Adrenal gland (tissue), 5 donors: ENCODE results near the gene ENGASE.

Source experiments
- CTCF ChIP-seq, 6 experiments: fragments of 450-650 bp in 4 of 6; fragments of 200-600 bp in 2 of 6; sonication (generic) in 1 of 6; IDR thresholded peaks; 1 replicate in 5 of 6; 2 replicates in 1 of 6; pipeline versions ENCODE4 v1.5.1 to v1.8.0; 2016 to 2021; ENCODE audit warnings: antibody characterized with exemption in 6 of 6, mild to moderate bottlenecking in 2 of 6, moderate library complexity in 1 of 6
- POLR2A ChIP-seq, 2 donors: fragments of 450-650 bp; IDR thresholded peaks; one replicate each; pipeline ENCODE4 v1.6.1; 2017; ENCODE audit warnings: antibody characterized with exemption in 2 of 2, mild to moderate bottlenecking in 2 of 2, moderate library complexity in 1 of 2
- donor health status: DM: no; HTN: no; CAD: no.

GRCh38 chr17:79072544-79072943 lies 2.1 kb upstream of the ENGASE start:
- TF ChIP-seq CTCF (IDR thresholded peaks at IDR 0.05): no peak
- no peak for TF ChIP-seq POLR2A (IDR thresholded peaks at IDR 0.05)
